ENCODE data around the gene NFIB.

NFIB gene

GRCh38 chr9:14106699-14107098, 207.2 kb downstream of the NFIB start:
- DNase-seq (ENCODE audit: low read depth in 2 of 2): no peak

DNA sequence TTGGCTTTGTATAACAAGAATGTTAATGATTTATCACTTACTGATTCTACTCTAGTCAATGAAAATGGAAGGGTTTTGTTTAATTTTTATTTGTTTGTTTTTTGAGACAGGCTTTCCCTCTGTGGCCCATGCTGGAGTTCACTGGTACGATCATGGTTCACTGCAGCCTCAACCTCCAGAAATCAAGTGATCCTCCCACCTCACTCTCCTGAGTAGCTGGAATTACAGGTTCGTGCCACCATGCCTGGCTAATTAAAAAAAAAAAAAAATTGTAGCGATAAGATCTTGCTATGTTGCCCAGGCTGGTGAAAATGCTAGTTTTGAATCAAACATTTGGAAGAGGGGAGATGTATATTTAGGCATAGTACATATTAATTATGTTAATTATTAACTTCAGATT, 209.4 kb downstream of the NFIB start:
- no peak for DNase-seq (ENCODE audit: low read depth in 2 of 2)

- no peak for DNase-seq (ENCODE audit: low read depth in 2 of 2)
Measured at GRCh38 chr9:14103115-14103514, 210.8 kb downstream of the NFIB start.

DNA sequence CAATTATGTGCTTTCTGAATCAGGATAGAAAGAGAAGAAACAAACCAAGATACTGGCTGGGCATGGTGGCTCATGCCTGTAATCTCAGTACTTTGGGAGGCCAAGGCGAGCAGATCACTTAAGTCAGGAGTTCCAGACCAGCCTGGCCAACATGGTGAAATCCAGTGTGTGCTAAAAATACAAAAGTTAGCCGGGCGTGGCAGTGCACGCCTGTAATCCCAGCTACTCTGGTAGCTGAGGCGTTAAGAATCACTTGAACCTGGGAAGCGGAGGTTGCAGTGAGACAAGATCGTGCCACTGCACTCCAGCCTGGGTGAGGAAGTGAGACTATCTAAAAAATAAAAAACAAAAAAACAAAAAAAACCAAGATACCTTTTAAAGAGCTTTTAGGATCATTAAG, 214.2 kb downstream of the NFIB start:
- no peak for DNase-seq (ENCODE audit: low read depth in 2 of 2)

DNA sequence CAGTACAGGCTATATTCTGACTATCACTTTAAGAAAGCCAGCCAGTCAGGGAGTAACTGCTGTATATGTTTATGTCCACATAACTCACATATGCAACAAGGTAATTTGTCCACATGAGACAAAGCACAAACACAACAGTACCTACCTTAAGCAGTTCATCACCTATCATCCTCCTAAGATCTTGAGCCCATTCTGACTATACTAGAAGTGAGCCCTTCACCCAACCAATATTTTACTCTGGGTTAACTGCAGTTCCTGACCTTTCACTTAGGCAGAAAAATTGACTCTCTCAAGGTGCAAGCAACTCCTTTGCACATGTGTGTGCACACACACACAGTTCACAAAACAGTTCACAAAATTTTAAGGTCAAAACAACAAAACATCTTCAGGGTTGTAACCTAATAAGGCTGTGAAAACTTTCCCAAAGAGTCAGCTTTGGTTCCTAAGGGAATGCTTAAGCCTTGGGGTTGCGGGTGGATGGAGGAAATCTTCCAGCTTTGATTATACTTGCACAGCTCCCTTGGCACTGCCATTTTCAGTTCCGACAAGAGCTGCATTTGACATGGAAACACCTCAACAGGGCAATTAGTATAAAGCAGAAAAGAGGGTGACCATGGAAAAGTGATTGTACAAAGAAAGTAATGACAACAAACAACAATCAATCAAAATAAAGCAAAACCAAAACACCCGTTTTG, 215.3 kb downstream of the NFIB start:
- DNase-seq (ENCODE audit: low read depth in 2 of 2): no peak

DNA sequence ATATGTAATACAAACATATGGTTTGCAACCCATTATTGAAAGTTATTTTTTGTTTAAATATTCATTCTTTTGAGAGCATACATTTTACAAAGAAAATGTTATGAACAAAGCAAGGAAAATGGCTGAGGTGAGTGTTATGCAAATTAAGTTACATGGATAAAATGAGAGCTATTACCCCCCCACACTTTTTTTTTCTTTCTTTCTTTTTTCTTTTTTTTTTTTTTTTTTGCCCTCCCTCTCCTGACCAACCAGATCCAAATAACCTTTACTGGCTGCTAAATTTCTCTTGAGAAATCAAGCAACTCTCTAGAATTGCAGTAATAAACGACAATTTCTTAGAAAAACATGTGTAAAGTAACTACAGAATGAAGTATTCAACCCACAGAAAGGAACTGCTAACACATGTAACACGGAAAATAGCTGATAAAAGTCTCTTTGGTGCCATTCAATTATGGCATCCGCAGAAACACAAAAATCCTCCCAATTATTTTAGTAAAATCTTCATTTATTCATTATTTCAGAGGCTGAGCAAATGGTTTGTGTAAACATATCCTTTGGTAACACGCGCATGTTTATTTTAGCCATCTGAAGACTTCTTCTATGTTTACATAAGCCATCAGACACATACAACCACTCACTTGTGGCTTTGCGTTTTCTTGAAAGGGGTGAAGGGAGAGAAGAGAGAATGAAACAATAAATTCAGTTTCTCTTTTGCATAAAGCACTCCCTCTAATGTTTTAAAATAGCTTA, 216.1 kb downstream of the NFIB start:
- DNase-seq (ENCODE audit: low read depth in 2 of 2): no peak

DNA sequence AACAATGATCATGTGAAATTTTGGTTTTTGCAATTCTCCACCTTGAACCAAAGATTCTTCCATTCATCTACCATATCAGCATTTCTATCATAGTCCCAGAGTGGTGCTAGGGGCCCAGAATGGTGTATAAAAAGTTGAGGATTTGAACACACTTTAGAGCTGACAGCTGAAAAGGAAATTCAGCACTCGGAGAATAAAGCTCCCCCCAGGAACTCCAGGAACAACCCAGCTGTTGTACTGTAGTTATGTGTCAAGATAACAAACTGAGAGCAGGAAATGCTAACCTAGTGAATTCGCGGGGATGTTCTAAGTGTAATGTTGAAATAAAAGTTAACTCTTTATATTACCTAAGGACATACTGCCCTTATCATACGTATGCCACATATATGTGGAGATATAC, 216.7 kb downstream of the NFIB start:
- no peak for DNase-seq (ENCODE audit: low read depth in 2 of 2)

DNA sequence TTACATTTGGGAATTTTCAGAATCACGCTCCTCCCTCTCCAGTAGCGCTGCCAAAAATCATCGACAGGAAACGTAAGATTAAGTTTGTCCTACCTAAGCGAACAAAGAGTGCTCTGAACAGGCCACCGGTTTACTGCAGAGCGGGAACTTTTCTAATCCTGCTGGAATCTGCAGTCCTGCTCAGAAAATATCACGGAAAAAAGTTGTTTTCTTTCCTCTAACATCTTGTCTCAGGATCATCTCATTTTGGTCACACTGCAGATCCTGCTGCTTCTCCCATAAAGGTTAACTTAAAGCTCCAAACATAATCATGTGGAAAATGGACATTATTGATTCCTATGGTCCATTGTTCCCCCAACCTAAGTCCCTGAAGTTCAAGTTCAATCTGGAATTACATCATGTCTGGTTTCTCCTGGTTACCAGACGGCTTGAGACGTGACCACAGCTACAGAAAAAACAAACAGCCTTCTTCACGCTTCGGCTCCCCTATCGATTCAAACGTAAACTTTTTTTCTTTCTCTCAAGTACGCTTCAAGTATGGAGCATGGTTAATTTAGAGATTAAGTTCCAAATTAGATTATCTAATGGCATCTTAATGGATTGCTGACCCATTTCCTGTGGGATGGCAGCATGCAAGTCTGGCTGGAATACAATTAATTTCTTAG, 217.6 kb downstream of the NFIB start:
- no peak for DNase-seq (ENCODE audit: low read depth in 2 of 2)

DNA sequence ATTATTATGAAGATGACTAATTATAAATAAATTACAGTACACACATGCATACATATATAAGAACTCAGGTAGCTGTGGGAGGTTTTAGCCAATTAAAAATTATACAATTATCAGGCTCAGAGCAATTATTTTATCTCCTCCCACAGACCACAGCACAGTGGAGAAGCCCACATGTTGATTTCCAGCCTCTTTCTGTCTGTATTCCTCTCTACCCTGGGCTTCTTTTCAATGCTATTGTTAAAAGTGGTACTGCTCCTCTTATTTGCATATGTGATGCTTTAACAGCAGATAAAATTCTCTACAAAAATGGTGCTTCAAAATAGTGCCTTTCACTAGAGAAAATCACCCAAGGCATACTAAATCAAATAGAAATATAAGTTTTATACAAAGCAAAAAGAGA, 218.7 kb downstream of the NFIB start:
- no peak for DNase-seq (ENCODE audit: low read depth in 2 of 2)

- DNase-seq (ENCODE audit: low read depth in 2 of 2): no peak
Measured at GRCh38 chr9:14094491-14094890, 219.4 kb downstream of the NFIB start.

DNA sequence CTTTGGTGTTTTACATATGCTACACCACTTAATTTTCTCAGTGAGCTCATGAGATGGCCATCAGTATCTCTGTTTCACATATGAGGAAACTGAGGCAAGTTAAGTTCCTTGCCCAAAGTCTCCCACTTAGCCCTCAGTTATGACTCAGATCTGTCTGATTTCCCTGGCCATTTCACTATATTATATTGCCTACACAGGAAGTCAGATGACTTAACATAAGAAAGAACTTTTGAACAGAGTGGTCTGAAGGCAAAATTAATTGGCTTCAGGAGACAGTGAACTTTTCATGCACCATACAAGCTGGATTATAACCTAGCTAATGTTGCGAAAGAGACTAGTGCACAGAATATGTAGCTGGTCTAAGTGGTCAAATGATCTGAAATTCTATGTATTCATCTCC, 221.6 kb downstream of the NFIB start:
- DNase-seq (ENCODE audit: low read depth in 2 of 2): no peak

GRCh38 chr9:14089051-14089803, 224.7 kb downstream of the NFIB start:
- no peak for DNase-seq (ENCODE audit: low read depth in 2 of 2)

DNA sequence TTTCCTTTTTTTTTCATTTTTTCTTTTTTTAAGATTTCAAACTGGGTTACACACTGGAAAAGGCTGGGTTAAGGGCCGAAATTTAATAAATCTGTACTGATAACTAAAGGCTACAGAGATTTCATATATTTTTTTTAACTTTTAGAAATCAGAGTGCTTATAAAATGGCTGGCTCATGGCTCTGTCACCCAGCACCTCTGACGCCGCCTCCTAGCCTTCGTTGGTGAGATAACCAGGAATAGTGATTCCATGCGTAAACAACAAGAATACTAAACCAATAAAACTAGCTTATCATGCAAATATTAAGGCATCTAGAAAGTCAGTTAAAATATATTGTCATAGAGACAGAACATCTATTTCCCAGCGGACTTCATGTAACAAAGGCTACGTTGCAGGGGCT, 226.4 kb downstream of the NFIB start:
- DNase-seq (ENCODE audit: low read depth in 2 of 2): no peak

DNA sequence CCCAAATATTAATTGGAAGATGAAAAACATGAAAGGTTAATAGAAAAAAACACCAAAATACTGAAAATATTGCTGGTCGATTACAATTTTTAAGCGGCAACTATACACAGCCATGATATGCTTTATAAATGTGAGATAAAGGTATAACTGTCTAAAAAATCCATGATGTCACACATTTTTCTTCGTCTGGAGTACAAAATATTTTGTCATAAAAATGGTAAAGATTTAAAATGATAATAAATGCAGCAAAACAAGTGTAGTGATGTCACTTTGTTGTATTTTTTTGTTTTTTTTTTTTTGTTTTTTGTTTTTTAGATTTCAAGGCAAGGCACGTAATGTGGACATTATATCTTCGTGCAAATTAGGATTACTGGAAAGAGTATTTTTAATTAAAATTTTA, 227.4 kb downstream of the NFIB start:
- DNase-seq (ENCODE audit: low read depth in 2 of 2): no peak

- DNase-seq (ENCODE audit: low read depth in 2 of 2): no peak
Measured at GRCh38 chr9:14085810-14086209, 228.1 kb downstream of the NFIB start.

DNA sequence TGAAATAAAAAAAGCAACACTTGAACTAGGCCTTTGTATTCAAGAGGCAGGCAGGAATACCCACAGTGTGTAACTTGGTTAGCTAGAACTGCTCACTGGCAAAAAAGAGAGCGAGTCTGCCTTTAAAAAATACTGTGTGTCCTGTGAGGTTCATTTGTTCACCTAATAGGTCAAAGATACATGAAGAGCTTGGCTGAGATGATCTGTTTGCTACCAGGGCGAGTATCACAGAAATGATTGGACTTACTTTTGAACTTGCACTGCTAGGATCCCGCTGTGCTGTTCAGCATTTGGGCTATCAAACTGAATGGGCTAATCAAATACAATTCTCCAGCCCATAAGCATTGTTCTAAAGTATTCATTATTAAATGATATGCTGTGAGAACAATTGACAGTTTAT, 229.1 kb downstream of the NFIB start:
- no peak for DNase-seq (ENCODE audit: low read depth in 2 of 2)

- no peak for DNase-seq (ENCODE audit: low read depth in 2 of 2)
Measured at GRCh38 chr9:14083366-14083765, 230.6 kb downstream of the NFIB start.

GRCh38 chr9:14082732-14083131, 231.2 kb downstream of the NFIB start:
- DNase-seq (ENCODE audit: low read depth in 2 of 2): no peak

- no peak for DNase-seq (ENCODE audit: low read depth in 2 of 2)
Measured at GRCh38 chr9:14081745-14082144, 232.2 kb downstream of the NFIB start.

DNA sequence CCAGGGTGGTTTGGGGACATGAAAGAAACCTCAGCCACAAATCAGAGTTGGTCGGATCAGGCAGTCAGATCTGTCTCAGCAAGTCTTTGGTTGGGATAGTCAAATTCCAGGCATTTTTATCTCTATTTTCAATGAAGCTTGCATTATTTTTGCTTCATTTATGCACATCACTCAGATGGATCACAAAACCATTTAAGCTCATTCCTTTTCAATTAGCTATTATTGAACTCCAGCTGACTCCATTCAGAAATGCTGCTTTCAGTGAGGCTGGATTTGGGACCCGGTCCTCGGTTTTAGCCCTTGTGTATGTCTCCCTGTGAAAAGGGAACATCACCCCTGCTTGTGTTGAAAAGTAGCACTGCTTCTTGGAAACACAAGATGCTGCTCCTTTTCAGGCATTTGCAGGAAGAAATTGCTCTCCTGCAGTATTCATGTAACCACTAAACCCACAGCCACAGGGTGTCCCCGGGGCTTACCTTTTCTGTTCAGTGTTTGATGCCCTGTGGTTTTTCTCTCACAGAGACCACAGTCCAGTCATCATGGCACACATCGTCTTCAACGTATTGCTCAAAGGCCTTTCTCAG, 232.9 kb downstream of the NFIB start:
- DNase-seq (ENCODE audit: low read depth in 2 of 2): no peak

- no peak for DNase-seq (ENCODE audit: low read depth in 2 of 2)
Measured at GRCh38 chr9:14079440-14079839, 234.5 kb downstream of the NFIB start.

DNA sequence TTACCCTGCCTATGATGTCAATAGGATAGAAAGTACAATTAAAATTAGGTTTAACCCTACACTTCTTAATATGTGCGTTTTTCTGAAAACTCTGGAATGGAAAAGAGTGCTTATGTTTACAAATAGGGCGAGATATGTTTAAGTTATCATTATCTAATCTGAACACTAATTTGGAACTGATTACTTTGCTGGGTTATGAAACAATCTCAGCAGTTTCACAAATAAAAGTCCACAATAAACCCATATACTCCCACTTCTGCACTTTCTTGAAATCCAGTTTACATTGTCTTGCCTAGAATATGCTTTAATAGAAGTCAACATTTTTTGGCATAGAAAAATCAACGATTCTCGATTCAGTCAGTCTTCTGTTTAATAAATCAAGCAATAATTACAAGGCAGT, 236.3 kb downstream of the NFIB start:
- DNase-seq (ENCODE audit: low read depth in 2 of 2): no peak
